Measurements from ENCODE around the gene CLK2. TPM values are rescaled to one million over a fixed set of nuclear protein-coding genes. Genes with fewer than 3 reads are reported as not detected.
"Not testable (repeated sequence)": the region's sequence is repeated elsewhere in the genome, so short reads cannot be mapped to it uniquely, and the experiment has no call there.

Gene CLK2
- total RNA-seq, 1 experiment from 2014 or later = 26.9 TPM

DNA sequence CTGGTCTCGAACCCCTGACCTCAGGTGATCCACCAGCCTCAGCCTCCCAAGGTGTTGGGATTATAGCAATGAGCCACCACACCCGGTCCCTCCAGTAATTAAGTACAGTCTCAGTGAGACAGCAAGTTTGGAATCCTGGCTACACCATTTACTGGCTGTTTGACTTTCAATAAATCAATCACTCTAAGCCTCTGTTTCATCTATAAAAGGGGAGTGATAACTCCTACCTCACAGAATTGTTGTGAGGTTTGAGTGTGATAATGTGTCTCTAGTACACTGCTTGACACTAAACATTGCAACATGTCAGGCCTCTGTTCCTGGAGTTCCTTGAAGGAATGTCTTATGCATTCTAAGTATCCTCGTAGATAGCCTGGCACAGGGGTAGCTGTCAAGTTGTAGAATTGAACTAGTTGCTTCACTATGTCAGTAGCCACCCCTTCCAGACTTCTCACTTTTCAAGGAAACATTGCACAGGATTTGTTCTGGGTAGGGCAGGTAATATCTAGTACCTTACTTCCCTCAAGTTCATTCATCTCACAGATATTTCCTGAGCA is 30.4 kb downstream of the CLK2 start:
- no peak for DNase-seq (ENCODE audit: low read depth)

DNA sequence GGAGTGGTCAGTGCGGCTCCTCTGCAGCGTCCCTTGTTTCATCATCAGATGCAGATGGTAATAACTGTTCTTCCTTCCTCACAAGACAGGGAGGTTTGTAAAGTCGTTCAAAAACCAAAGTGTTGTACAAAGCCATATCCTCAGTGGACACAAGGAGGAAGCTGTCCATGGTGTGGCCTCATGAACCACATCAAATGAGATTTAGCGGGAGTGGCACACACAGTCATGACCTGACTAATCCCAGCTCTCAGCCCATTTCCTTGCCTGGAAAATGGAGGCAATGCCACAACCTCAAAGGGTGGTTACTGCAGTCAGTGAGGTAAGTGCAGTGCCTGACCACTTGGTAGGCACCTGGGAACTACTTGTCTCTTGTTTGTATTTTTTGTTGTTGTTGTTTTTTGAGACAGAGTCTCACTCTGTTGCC is 31.5 kb downstream of the CLK2 start:
- DNase-seq (ENCODE audit: low read depth) = peak; percentile 29

GRCh38 chr1:155241069-155241679 is 32.1 kb downstream of the CLK2 start:
- DNase-seq (ENCODE audit: low read depth) = peak; percentile 80

GRCh38 chr1:155236451-155236850 is 36.9 kb downstream of the CLK2 start:
- DNase-seq (ENCODE audit: low read depth) = no peak

DNA sequence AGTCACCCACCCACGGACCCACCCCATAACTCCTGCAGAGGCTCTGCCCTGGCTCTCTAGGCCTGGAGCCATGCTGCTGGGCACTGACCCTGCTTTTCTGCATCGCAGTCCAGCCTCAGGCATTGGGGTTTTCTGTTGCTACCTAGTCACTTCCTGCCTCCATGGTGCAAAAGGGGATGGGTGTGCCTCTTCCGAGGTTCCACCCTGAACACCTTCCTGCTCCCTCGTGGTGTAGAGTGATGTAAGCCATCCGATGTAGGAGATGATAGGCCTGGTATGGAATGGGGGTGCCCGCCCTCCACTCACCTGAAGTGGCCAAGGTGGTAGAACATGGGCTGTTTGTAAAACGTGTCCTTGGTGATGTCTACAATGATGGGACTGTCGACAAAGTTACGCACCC is 37.9 kb downstream of the CLK2 start:
- not testable (repeated sequence) for DNase-seq (ENCODE audit: low read depth)

GRCh38 chr1:155233502-155233901 is 39.8 kb downstream of the CLK2 start:
- not testable (repeated sequence) for DNase-seq (ENCODE audit: low read depth)

DNA sequence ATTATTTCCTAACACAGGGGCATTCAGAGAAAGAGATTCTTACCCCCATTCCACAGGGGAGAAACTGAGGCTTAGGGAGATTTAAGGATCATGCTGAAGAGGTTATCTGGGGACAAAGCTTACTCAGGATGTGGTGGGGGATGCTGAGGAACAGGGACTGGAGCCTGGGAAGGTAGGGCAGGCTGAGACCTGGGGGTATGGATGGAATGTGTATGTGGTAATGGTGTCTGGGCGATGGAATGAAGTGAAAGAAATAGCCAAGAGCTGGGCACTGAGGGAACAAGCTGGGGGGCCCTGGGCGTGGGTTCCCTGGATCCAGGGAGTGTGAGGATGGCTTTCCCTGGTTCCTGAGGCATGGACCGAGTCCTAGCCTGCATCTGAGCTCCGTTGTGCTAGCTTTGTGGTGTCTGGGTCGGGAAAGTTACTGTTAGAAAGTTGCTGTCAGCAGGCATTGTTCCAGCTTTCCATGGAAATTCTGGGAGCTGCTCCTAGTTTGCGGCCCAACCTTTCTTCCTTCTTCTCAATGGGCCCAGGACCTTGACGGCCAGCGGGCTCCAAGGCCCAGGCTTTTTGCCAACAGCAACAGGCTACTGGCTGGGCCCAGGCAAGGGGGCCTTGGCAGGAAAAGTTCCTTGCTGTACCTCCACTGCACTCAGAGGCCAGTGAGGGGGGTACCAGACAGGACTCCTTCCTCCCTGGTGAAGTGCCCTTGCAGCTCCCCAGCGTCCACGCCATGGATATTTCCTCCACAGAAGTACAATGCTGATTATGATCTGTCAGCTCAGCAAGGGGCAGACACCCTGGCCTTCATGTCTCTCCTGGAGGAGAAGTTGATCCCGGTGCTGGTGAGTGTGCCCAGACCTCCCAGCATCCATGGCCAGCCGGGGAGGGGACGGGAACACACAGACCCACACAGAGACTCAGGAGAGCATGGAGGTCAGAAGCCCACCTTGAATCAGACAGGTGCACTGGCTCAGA is 41.0 kb downstream of the CLK2 start:
- not testable (repeated sequence) for DNase-seq (ENCODE audit: low read depth)

DNA sequence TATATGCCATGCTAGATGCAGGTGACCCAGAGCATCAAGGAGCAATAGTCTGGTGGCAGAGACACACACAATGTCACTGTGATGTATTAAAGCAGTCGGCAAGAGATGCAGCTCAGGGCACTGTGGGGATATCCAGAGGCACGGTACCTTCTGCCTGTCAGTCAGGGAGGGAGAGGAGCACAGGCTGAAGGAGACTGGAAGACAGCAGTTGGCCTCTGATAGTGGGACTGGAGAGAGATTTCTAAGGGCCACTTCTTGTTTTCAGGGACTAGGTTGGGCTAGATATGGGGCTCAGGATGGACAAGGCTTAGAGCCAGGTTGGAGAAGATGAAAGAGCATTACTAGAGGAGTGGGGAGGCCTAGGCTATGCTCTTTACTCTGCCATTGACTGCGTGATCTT is 42.0 kb downstream of the CLK2 start:
- DNase-seq (ENCODE audit: low read depth) = not testable (repeated sequence)

DNA sequence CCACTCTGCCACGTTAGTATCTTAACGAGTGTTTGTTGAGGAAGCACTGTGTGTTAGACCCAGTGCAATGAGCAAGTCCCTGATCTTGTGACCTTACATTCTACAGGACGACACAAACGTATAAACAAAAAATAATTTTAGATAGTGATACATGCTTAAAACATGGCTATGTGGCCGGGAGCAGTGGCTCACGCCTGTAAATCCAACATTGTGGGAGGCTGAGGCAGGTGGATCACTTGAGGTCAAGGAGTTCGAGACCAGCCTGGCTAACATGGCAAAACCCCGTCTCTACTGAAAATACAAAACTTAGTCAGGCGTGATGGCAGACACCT is 45.2 kb downstream of the CLK2 start:
- no peak for DNase-seq (ENCODE audit: low read depth)

DNA sequence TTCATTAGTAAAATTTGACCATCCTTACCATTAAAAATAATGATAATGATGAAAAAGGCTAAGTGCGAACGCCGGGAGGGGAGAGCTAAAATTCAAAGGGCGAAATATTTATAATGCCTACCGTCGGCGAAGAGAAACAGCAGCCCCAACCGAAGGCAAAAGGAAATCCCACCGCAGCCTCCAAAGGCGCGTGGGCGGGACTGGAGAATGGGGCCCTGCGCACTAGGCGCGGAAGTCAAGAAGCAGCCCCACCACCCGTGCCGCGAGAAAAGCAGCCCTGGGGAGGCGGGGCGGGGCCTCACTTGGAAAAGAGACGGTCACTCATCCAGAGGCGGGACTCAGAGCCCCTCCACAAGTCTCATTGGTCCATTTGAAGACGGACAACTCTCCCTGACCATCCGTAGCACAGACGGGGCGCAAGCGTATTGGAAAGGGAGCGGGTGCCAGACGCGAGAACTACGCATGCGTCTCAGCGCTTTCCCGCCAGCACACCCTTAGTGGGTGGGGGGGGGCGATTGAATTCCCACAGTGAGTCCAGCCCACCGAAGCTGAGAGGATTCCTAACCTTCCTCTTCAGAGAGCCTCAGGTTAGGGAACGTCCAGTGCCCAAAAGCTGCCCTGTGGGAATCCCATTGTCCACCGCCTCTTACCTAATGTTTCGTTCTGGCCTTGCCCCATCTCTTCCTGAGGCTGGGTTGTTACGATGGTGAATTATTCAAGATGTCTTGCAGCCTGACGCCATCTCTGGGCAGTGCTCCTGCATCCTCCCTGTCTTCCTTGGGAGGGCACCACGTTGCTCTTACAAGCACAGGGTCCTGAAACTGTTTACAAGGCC is 45.8 kb downstream of the CLK2 start:
- peak; percentile 99 for DNase-seq (ENCODE audit: low read depth)

DNA sequence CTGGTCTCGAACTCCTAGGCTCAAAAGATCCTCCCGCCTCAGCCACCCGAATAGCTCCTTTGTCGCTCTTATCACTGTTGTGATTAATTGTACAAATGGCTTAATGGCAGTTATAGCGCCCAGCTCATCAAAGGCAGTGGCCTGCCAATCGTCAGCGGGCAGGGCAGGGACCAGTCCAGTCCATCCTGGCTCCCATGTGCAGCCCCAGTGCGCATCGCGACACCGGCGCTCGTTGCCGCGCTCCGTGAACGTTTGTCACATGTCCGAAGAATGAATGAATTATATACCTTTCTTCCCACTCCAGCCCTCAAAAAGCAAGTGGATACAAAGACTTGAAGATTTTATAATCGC is 46.4 kb downstream of the CLK2 start:
- peak; percentile 60 for DNase-seq (ENCODE audit: low read depth)

DNA sequence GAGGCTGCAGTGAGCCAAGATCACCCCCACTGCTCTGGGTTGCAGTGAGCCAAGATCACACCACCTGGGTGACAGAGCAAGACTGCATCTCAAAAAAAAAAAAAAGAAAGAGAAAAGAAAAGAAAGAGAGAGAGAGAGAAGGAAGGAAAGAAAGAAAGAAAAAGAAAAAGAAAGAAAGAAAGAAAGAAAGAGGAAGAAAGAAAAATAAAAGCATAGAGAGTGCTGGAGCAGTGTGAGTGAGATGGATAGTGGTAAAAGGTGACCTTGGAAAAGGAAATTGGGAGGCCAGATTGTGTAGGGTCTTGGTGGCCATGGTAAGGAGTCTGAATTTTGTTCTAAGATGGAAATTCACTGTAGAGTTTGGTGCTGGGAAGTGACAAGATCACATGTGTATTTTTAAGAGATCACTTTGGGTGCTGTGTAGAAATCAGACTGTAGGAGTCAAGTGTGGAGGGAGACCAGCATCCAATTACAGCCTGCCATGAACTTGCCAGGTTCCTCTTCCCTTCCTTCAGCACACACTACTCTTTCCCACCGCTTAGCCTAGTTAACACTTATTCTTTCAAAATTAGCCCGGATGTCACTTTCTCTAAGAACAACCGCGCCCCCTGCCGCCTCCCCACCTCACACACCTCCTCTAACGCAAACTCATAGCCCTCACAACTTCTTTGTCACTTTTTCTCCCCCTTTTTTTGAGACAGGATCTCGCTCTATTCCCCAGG is 47.0 kb downstream of the CLK2 start:
- DNase-seq (ENCODE audit: low read depth) = peak; percentile 81

- DNase-seq (ENCODE audit: low read depth) = not testable (repeated sequence)
Observed at GRCh38 chr1:155225404-155225759, 47.9 kb downstream of the CLK2 start.

- DNase-seq (ENCODE audit: low read depth) = no peak
Observed at GRCh38 chr1:155223047-155223446, 50.3 kb downstream of the CLK2 start.

DNA sequence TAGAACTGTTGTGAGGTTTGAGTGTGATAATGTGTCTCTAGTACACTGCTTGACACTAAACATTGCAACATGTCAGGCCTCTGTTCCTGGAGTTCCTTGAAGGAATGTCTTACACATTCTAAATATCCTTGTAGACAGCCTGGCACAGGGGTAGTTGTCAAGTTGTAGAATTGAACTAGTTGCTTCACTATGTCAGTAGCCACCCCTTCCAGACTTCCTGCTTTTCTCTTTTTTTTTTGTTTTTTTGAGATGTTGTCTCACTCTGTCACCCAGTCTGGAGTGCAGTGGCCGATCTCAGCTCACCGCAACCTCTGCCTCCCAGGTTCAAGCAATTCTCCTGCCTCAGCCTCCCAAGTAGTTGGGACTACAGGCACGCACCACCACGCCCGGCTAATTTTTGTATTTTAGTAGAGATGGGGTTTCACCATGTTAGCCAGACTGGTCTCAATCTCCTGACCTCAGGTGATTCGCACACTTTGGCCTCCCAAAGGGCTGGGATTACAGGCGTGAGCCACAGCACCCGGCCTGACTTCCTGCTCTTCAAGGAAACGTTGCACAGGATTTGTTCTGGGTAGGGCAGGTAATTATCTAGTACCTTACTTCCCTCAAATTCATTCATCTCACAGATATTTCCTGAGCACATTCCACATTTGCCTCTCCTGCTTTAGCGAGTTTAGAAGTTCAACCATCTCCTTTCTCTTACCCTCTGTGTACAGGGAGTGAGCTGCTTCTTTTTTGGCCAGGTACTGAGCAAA is 52.9 kb downstream of the CLK2 start:
- DNase-seq (ENCODE audit: low read depth) = not testable (repeated sequence)

GRCh38 chr1:155219592-155220031 is 53.7 kb downstream of the CLK2 start:
- DNase-seq (ENCODE audit: low read depth) = no peak

DNA sequence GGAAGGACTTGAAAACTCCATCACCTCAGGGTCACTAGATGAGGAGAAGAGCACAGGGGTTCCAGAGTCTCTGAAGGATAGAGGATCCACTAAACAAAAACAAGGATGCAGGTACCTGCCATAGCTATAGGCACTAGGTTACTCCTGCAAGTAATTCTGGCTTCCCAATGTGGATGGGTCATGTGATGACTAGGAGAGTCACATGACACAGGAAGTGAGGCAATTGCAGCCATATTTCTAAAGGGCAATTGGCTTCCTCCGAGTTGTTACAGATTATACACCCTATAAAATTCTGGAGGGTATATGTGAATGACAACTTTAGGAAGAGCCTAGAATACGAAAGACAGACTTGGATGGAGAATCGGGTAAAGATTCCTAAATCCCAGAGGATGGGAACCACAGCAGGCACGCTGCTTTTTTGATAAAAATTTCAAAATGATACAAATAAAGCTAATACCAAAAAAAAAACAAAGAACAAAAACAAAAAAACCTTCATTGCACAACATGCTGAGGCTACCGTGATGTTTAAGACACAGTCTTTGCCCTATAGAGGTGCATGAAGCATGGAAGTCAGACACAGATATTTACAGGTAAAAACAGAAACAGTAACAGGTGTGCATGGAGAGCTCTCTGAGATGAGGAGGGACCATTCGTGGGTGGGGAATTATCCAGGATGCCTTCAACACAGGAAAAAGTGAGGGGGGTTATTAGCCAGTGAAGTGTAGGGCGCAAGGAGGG is 54.3 kb downstream of the CLK2 start:
- peak; percentile 50 for DNase-seq (ENCODE audit: low read depth)

- not testable (repeated sequence) for DNase-seq (ENCODE audit: low read depth)
Observed at GRCh38 chr1:155214702-155215101, 58.6 kb downstream of the CLK2 start.

Data from LHCN-M2 (cell line).